K562 (cell line): ENCODE measurements around the gene ADAT2. TPM values are rescaled to one million over a fixed set of nuclear protein-coding genes. Genes with fewer than 3 reads are reported as not detected.

ENCODE experiments used
- ZBTB40 ChIP-seq, 2 experiments: fragments of 450-650 bp in 1 of 2; sonication (generic) in 1 of 2; formaldehyde crosslinking in 1 of 2; IDR thresholded peaks; 2 replicates each; pipeline versions ENCODE4 v1.7.1 to v1.9.0; 2016 to 2022; ENCODE audit warnings: inconsistent platforms in 1 of 2, mild to moderate bottlenecking in 1 of 2, missing genetic modification reagents in 1 of 2
- polyA plus RNA-seq, 8 experiments: library from polyadenylated mRNA; depleted of rRNA in 4 of 8; stranded (reverse) in 5 of 8; unstranded in 3 of 8; fragments of >200 nt; fragmentation: Nextera tagmentation in 2 of 8; fragmentation: Illumina TruSeq in 1 of 8; extraction: Ambion mirVana in 2 of 8; extraction: Trizol in 1 of 8; gene quantifications; 2 replicates each; pipeline versions ENCODE4 v1.2.1 to v1.2.3, GENCODE V29; 2011 to 2014; ENCODE audit warnings: inconsistent platforms in 1 of 8, missing spikeins in 1 of 8
- total RNA-seq, 7 experiments: library from RNA; depleted of rRNA in 6 of 7; stranded (reverse); fragments of >200 nt in 6 of 7; fragmentation: Illumina TruSeq in 2 of 7; extraction: Trizol in 2 of 7; gene quantifications; 2 replicates each; pipeline versions ENCODE4 v1.2.1 to v1.2.3, GENCODE V29; 2011 to 2021; ENCODE audit warnings: low replicate concordance in 1 of 7

ADAT2 gene
- total and polyA plus RNA-seq, 9 of the 15 experiments (the other 6 are each of a cell fraction or from before 2014, with no cell fraction given): 13.0 to 62.5 (median 31.7) TPM

GRCh38 chr6:143486752-143487151, 36.3 kb upstream of the ADAT2 start (continued):
- TF ChIP-seq ZBTB40 (IDR thresholded peaks at IDR 0.05) (peak; percentile 91), ZBTB40 (CRISPR knock-in tag; IDR thresholded peaks at IDR 0.05) (peak; percentile 90)
- TF ChIP-seq, all 486 proteins: peak for 1
